Hair follicle dermal papilla cell (primary cell): ENCODE measurements around the gene STMN3. TPM values are rescaled to one million over a fixed set of nuclear protein-coding genes. Genes with fewer than 3 reads are reported as not detected.

ENCODE experiments used
- small RNA-seq: library from RNA; depleted of rRNA; stranded (forward); fragments of <200 nt; gene quantifications from one replicate; pipeline ENCODE3, GENCODE V24; 2012
- total RNA-seq: library from RNA; depleted of rRNA; stranded (reverse); fragments of >200 nt; gene quantifications from 2 replicates; pipeline ENCODE4 v1.2.3, GENCODE V29; 2012

The STMN3 gene
- total RNA-seq: 10.0 and 12.0 TPM in 2 replicates

GRCh38 chr20:63653041-63653973, at the start of gene STMN3:
TSS of gene STMN3 (minus strand) at chr20:63653424. CDS start at chr20:63653345, 79 bp downstream.

GRCh38 chr20:63696628-63697356, 43.6 kb upstream of the STMN3 start, which contains the start of gene TNFRSF6B:
TSS of gene TNFRSF6B (plus strand) at chr20:63696652. CDS start at chr20:63696768, 116 bp downstream.

GRCh38 chr20:63657937-63658748, 4.9 kb upstream of the STMN3 start, which contains the start of gene RTEL1:
TSS of gene RTEL1 (plus strand) at chr20:63658312. CDS start at chr20:63659403, 1,091 bp downstream.

GRCh38 chr20:63626424-63627128, 26.6 kb downstream of the STMN3 start, which contains the start of gene GMEB2:
TSS of gene GMEB2 (minus strand) at chr20:63627101. CDS start at chr20:63619397, 7,704 bp downstream.

Small RNA genes lying within 50 kb of the gene (small RNA-seq; reads per million reads assigned to genes)
- gene TNFRSF6B: not detected

Other genes with a start within 250 kb of the STMN3 start
- gene KCNQ2, start 180.8 kb downstream of the STMN3 start, total RNA-seq: not detected in 2 replicates
- gene EEF1A2, start 154.3 kb downstream of the STMN3 start, total RNA-seq: under 0.01 and 0.24 TPM in 2 replicates
- gene PPDPF, start 132.7 kb downstream of the STMN3 start, total RNA-seq: 55.9 and 56.3 TPM in 2 replicates
- under 0.01 and 0.12 TPM in 2 replicates for gene PTK6, start 116.0 kb downstream of the STMN3 start, total RNA-seq
- not detected in 2 replicates for gene SRMS, start 105.7 kb downstream of the STMN3 start, total RNA-seq
- gene FNDC11, start 99.3 kb downstream of the STMN3 start, total RNA-seq: 0.65 and 0.73 TPM in 2 replicates
- gene HELZ2, start 79.2 kb downstream of the STMN3 start, total RNA-seq: 56.1 and 77.4 TPM in 2 replicates
- gene GMEB2, start 26.3 kb downstream of the STMN3 start, total RNA-seq: 15.1 and 16.6 TPM in 2 replicates
- 16.9 and 21.3 TPM in 2 replicates for gene RTEL1, start 4.9 kb upstream of the STMN3 start, total RNA-seq
- 2.2 and 8.0 TPM in 2 replicates for gene TNFRSF6B, start 43.2 kb upstream of the STMN3 start, total RNA-seq
- gene ARFRP1, start 54.6 kb upstream of the STMN3 start, total RNA-seq: 26.6 and 32.0 TPM in 2 replicates
- gene ZGPAT, start 54.6 kb upstream of the STMN3 start, total RNA-seq: 14.1 and 16.4 TPM in 2 replicates
- 4.5 and 4.6 TPM in 2 replicates for gene LIME1, start 83.2 kb upstream of the STMN3 start, total RNA-seq
- gene SLC2A4RG, start 86.4 kb upstream of the STMN3 start, total RNA-seq: 41.5 and 45.7 TPM in 2 replicates
- 0.36 and 0.81 TPM in 2 replicates for gene ZBTB46, start 177.8 kb upstream of the STMN3 start, total RNA-seq
- gene ABHD16B, start 208.1 kb upstream of the STMN3 start, total RNA-seq: not detected in 2 replicates
- gene TPD52L2, start 211.8 kb upstream of the STMN3 start, total RNA-seq: 96.7 and 106 TPM in 2 replicates
- 63.8 and 66.5 TPM in 2 replicates for gene DNAJC5, start 241.7 kb upstream of the STMN3 start, total RNA-seq